ENCODE results near the gene SPIRE1.

SPIRE1 gene

DNA sequence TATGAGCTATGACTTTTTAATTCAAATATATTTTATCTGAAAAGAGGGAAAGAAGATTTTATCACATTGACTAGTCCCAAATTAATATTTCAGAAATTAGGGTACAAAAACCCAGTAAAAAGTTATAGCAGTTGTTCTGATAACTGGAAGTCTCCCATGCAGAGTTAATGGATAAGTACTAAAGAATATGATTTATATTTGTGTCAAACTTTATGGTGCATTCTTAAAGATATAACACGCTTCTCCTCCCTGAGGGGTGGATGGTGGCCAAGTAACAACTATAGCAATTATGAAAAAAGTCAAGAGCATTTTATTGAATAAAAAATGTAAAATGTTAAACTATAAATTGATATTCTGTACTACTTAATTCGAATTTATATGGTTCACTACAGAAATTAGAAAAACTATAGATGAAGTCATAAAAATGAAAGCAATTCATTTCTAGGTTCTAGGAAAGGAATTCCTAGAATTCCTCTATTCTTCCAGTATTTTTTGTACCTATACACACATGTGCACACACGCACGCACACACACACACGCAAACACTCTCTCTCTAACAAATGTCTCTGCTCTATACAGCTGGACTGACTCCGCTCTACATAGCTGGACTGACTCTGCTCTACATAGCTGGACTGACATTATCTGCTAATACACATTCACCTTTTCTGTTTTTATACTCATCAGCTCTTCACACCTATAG is 138.9 kb downstream of the SPIRE1 start:
- TF ChIP-seq, protein P1, sequence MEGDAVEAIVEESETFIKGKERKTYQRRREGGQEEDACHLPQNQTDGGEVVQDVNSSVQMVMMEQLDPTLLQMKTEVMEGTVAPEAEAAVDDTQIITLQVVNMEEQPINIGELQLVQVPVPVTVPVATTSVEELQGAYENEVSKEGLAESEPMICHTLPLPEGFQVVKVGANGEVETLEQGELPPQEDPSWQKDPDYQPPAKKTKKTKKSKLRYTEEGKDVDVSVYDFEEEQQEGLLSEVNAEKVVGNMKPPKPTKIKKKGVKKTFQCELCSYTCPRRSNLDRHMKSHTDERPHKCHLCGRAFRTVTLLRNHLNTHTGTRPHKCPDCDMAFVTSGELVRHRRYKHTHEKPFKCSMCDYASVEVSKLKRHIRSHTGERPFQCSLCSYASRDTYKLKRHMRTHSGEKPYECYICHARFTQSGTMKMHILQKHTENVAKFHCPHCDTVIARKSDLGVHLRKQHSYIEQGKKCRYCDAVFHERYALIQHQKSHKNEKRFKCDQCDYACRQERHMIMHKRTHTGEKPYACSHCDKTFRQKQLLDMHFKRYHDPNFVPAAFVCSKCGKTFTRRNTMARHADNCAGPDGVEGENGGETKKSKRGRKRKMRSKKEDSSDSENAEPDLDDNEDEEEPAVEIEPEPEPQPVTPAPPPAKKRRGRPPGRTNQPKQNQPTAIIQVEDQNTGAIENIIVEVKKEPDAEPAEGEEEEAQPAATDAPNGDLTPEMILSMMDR (IDR thresholded peaks at IDR 0.05; ENCODE audit: low read length): no peak
- no peak for TF ChIP-seq EZH2 (IDR thresholded peaks at IDR 0.05; ENCODE audit: borderline replicate concordance, low read length)
- H3K36me3 ChIP-seq (ENCODE audit: insufficient read depth, low read length): no peaks in the 10 kb centered on the region
- H3K9me3 ChIP-seq (ENCODE audit: low read length): no peaks in the 10 kb centered on the region
- no peak overlapping the region for H2AFZ ChIP-seq (ENCODE audit: low read length)
- no peaks in the 10 kb centered on the region for H3K27me3 ChIP-seq (ENCODE audit: insufficient read depth, low read length)
- no peak overlapping the region for H3K4me3 ChIP-seq (ENCODE audit: low read depth, low read length, poor library complexity, severe bottlenecking)
- no peaks in the 10 kb centered on the region for H3F3A ChIP-seq (ENCODE audit: insufficient read depth, low read length)
- no peaks in the 10 kb centered on the region for H3K79me2 ChIP-seq (ENCODE audit: insufficient read depth, low read length)
- H3K27ac ChIP-seq (ENCODE audit: low read depth, low read length, poor library complexity, severe bottlenecking): no peak overlapping the region
- no peaks in the 10 kb centered on the region for H3K9me2 ChIP-seq (ENCODE audit: low read depth, low read length)
- H4K20me1 ChIP-seq (ENCODE audit: insufficient read depth, low read length): no peaks in the 10 kb centered on the region
- H3K4me1 ChIP-seq (ENCODE audit: insufficient read depth, low read length, severe bottlenecking): no peaks in the 10 kb centered on the region
- no peak overlapping the region for H3K4me2 ChIP-seq (ENCODE audit: low read length)
- H3K9ac ChIP-seq (ENCODE audit: low read length): no peak overlapping the region

- Histone ChIP-seq H3K4me2 (ENCODE audit: low read length) (no peak overlapping the region), H3F3A (ENCODE audit: insufficient read depth, low read length) (no peaks in the 10 kb centered on the region), H3K36me3 (ENCODE audit: insufficient read depth, low read length) (no peaks in the 10 kb centered on the region), H3K4me1 (ENCODE audit: insufficient read depth, low read length, severe bottlenecking) (no peaks in the 10 kb centered on the region), H3K9ac (ENCODE audit: low read length) (no peak overlapping the region), H4K20me1 (ENCODE audit: insufficient read depth, low read length) (no peaks in the 10 kb centered on the region), H3K9me3 (ENCODE audit: low read length) (no peaks in the 10 kb centered on the region), H2AFZ (ENCODE audit: low read length) (no peak overlapping the region), H3K9me2 (ENCODE audit: low read depth, low read length) (no peaks in the 10 kb centered on the region), H3K79me2 (ENCODE audit: insufficient read depth, low read length) (no peaks in the 10 kb centered on the region), H3K27ac (ENCODE audit: low read depth, low read length, poor library complexity, severe bottlenecking) (no peak overlapping the region), H3K27me3 (ENCODE audit: insufficient read depth, low read length) (no peaks in the 10 kb centered on the region), H3K4me3 (ENCODE audit: low read depth, low read length, poor library complexity, severe bottlenecking) (no peak overlapping the region)
- TF ChIP-seq, protein P1 (IDR thresholded peaks at IDR 0.05; ENCODE audit: low read length): no peak
- TF ChIP-seq EZH2 (IDR thresholded peaks at IDR 0.05; ENCODE audit: borderline replicate concordance, low read length): no peak
Measured at GRCh38 chr18:12518326-12518725, 139.6 kb downstream of the SPIRE1 start.

DNA sequence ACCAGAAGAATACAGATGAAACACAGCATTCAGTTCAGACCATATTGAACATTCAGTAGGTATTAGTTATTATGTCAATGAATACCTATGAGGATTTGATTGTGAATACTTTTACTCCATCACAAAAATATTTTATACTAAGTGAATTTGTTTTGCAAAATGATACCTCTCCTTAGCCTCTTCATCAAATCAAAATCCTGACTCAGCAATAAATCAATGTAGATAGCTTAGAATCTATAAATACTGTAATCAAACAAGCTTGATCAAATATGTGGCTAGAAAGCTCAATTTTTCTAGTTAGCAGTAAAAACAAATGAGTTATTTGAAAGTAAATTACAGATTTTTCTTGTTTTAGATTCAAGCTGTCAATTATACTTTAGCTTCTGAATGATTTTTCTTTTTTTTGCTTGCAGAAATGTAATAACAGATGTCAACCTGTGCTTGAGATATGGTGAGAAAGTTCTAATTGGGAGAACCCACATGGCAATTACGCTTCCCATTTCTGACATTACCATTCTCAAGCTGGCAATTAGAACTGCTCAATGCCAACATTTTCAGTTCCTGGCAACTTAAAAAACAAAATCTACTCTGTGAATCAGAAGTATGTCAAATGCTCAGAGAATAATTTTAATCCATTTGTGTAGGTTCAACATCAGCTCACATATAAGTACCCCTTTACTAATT is 140.6 kb downstream of the SPIRE1 start:
- Histone ChIP-seq H3K36me3 (ENCODE audit: insufficient read depth, low read length) (no peaks in the 10 kb centered on the region), H3K9me3 (ENCODE audit: low read length) (no peaks in the 10 kb centered on the region), H3F3A (ENCODE audit: insufficient read depth, low read length) (no peaks in the 10 kb centered on the region), H3K9me2 (ENCODE audit: low read depth, low read length) (no peaks in the 10 kb centered on the region), H2AFZ (ENCODE audit: low read length) (no peak overlapping the region), H3K27ac (ENCODE audit: low read depth, low read length, poor library complexity, severe bottlenecking) (no peak overlapping the region), H3K4me2 (ENCODE audit: low read length) (no peak overlapping the region), H3K27me3 (ENCODE audit: insufficient read depth, low read length) (no peaks in the 10 kb centered on the region), H3K4me3 (ENCODE audit: low read depth, low read length, poor library complexity, severe bottlenecking) (no peak overlapping the region), H3K9ac (ENCODE audit: low read length) (no peak overlapping the region), H3K4me1 (ENCODE audit: insufficient read depth, low read length, severe bottlenecking) (no peaks in the 10 kb centered on the region), H4K20me1 (ENCODE audit: insufficient read depth, low read length) (no peaks in the 10 kb centered on the region), H3K79me2 (ENCODE audit: insufficient read depth, low read length) (no peaks in the 10 kb centered on the region)
- TF ChIP-seq, protein P1 (IDR thresholded peaks at IDR 0.05; ENCODE audit: low read length): no peak
- TF ChIP-seq EZH2 (IDR thresholded peaks at IDR 0.05; ENCODE audit: borderline replicate concordance, low read length): no peak
